Stimulated activated CD4-positive, alpha-beta T cell treated with anti-CD3 and anti-CD28 coated beads, Interleukin-15, amount 100 ng/mL, for 1 hour (primary cell): ENCODE measurements around the gene SLC37A4.

ENCODE experiments used
- DNase-seq, 2 donors: peaks; one replicate each; pipeline ENCODE4 v3.0.0-alpha.2; 2020; ENCODE audit warnings: low read depth in 1 of 2, low spot score in 1 of 2

The SLC37A4 gene

DNA sequence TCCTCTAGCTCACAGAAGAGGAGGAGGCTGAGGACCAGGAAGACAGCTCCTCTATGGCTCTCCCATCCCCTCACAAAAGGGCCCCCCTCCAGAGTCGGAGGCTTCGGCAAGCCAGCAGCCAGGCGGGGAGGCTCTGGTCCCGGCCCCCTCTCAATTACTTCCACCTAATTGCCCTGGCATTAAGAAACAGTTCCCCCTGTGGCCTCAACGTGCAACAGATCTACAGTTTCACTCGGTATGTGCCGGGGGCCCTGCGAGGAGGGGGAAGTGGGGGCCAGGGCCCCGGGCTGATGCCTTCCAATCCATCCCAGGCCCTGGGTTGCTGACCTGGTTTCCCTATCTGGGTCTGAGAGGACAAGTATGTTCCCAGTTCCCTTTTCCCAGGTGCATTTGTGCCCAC, 51.2 kb downstream of the SLC37A4 start:
- no peak for DNase-seq

GRCh38 chr11:118975771-118976709, 54.6 kb downstream of the SLC37A4 start:
- DNase-seq, result no peak
